ENCODE measurements around the gene CACNA1C.

The CACNA1C gene

DNA sequence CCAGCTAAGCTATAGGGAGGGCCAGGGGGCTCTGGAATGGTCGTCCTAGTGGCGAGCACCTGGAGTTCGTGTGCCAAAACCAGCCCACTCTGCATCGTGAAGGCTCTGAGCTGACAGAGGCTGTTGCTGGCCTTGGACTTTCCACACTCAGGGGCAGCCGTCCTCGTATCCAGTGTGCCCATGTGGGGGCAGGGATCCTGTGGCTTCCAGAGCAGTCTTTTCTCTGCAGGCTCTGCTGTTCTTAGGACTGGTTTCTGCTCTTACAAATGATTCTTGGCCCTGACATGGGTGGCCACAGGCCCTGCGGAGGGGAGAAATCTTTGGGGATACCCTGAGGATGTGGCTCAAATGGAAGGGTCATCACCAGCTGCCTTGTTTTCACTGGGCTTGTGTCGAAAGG is 564.6 kb downstream of the CACNA1C start:
- Histone ChIP-seq H3K9ac (peak overlapping the region in 8 of 11 experiments; percentile 29 to 69 (median 63); a peak in 15 of 22 replicates), H3K4me1 (peaks cover 58 to 64% (median 61%) of the 10 kb centered on the region in 10 experiments), H3K9me3 (replicated peaks in 1 of 11) (no peaks in the 10 kb centered on the region), H3K36me3 (no peaks in the 10 kb centered on the region), H4K20me1 (no peaks in the 10 kb centered on the region), H3K27me3 (no peaks in the 10 kb centered on the region), H3K27ac (peak overlapping the region in 10 of 11 experiments; percentile 10 to 83 (median 74); a peak in 19 of 22 replicates), H3K4me3 (no peak overlapping the region), H3K4me2 (peak overlapping the region; percentile 64 to 91 (median 84))
- TF ChIP-seq Cebpa-rat (IDR thresholded peaks at IDR 0.05) = no peak

DNA sequence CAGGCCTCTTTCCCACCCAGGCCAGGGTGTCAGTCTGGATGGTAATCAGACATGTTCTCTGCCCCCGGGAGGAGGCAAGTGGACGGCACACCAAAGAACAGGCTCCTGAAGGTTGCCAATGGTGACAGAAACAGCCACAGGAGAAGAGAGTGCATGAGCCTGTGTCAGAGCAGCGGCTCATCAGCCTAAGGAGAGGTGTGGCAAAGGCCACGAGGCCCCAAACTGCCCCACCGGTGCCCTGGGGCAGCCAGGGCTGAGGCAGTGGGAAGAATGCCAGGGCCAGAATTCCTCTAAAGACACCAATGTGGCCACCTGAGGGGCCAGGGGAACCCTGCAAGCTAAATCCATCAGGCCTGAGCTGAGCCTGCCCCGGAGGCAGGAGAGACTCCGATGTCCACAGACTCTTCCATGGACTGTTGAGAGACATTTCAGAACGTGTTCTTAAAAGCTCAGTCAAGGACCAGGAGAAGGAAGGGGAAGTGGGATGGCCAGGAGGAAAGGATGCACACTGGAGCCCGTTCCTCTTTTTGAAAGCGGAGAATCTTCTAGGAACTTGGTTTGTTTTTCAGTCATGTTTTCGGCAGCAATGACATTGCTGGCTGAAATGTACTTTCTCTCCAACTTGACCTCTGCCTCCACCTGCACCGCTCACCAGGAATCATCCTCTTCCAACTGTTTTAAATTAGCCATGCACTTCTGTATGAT is 565.7 kb downstream of the CACNA1C start:
- H4K20me1 ChIP-seq = no peaks in the 10 kb centered on the region

DNA sequence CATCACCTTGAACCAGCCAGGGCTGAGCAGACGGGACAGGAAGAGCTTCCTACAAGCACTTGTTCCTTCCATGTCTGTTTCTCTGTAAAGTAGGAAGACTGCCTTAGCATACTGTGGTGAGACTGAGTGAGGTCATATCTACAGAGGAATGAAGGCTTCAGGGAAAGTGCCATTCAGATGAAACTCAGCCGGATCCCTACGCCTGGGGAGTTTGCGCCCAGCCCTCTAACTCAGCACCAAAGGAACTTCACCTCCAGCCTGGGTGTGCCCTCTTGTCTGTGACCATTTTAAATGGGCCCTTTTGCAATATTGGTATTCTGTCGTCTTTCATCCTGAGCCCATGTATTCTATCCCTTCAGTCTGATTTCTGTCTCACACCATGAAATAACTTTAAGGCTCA is 566.3 kb downstream of the CACNA1C start:
- Histone ChIP-seq H3K4me1 (peaks cover 41 to 50% (median 45%) of the 10 kb centered on the region in 10 experiments), H4K20me1 (no peaks in the 10 kb centered on the region), H3K4me3 (no peak overlapping the region), H3K27ac (no peak overlapping the region), H3K9ac (no peak overlapping the region), H3K27me3 (no peaks in the 10 kb centered on the region), H3K9me3 (replicated peaks in 1 of 11) (no peaks in the 10 kb centered on the region), H3K4me2 (peak overlapping the region; percentile 64 to 91 (median 84)), H3K36me3 (no peaks in the 10 kb centered on the region)
- TF ChIP-seq Cebpa-rat (IDR thresholded peaks at IDR 0.05) = no peak

More for the DNA sequence above, 565.7 kb downstream of the CACNA1C start:
- no peaks in the 10 kb centered on the region for H3K27me3 ChIP-seq
- H3K4me2 ChIP-seq = peak overlapping the region; percentile 64 to 91 (median 84)
- no peaks in the 10 kb centered on the region for H3K9me3 ChIP-seq (replicated peaks in 1 of 11)
- peaks cover 48 to 57% (median 52%) of the 10 kb centered on the region in 10 experiments for H3K4me1 ChIP-seq
- H3K27ac ChIP-seq = peak overlapping the region in 8 of 11 experiments; percentile 67 to 83 (median 78); a peak in 13 of 22 replicates
- no peak for TF ChIP-seq Cebpa-rat (IDR thresholded peaks at IDR 0.05)
- H3K9ac ChIP-seq = peak overlapping the region in 4 of 11 experiments; percentile 5 to 69 (median 66); a peak in 2 of 22 replicates
- H3K4me3 ChIP-seq = no peak overlapping the region
- H3K36me3 ChIP-seq = no peaks in the 10 kb centered on the region

DNA sequence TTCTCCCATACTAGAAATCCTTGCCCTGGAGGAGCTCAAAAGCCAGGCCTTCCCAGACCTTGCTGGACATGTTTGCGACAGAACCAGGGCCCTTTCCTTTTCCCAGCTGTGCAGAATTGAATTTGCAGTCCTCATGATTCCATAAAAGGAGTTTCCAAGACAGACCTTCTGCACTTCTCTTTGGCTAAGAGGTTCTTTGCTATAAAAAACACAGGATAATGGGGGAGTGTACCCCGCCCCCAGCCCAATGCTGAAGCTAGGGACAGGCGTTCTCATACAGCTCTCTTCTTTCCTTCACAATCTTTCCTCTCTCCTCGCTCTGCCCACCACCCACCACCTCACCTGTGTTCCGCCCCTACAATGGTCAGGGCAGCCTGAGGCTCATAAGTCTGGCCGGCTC is 569.7 kb downstream of the CACNA1C start:
- H3K9me3 ChIP-seq (replicated peaks in 1 of 11) = no peaks in the 10 kb centered on the region
- no peak overlapping the region for H3K4me2 ChIP-seq
- H3K27ac ChIP-seq = no peak overlapping the region
- H3K4me3 ChIP-seq = no peak overlapping the region
- H3K27me3 ChIP-seq = no peaks in the 10 kb centered on the region; a peak in 1 of 22 replicates
- no peak overlapping the region for H3K9ac ChIP-seq
- peaks cover 24 to 57% (median 49%) of the 10 kb centered on the region in 10 experiments for H3K4me1 ChIP-seq
- H4K20me1 ChIP-seq = no peaks in the 10 kb centered on the region
- H3K36me3 ChIP-seq = no peaks in the 10 kb centered on the region
- no peak for TF ChIP-seq Cebpa-rat (IDR thresholded peaks at IDR 0.05)

DNA sequence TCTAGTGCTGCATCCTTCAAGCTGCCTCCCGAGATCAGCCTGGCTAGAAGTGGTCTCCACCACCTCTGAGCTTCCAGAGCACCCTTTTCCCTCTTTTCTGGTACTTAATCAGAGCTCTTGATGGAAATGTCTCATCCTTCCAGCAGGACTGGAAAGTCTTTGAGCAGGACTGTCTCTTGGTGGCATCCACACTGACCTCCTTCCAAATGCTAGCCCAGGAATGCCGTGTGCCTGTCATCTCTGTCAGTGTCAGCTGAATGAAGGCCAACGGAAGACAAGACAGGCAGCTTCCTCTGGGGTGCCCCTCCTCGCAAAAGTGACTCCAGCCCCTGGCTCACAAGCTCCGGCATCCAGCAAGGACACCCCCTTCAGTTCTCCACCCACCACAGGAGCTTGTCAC is 570.7 kb downstream of the CACNA1C start:
- H3K9ac ChIP-seq = no peak overlapping the region
- TF ChIP-seq Cebpa-rat (IDR thresholded peaks at IDR 0.05) = no peak
- no peaks in the 10 kb centered on the region for H3K9me3 ChIP-seq (replicated peaks in 1 of 11)
- no peaks in the 10 kb centered on the region for H4K20me1 ChIP-seq
- H3K4me1 ChIP-seq = peaks cover 22 to 57% (median 49%) of the 10 kb centered on the region in 10 experiments
- H3K36me3 ChIP-seq = no peaks in the 10 kb centered on the region
- H3K27me3 ChIP-seq = no peaks in the 10 kb centered on the region; a peak in 1 of 22 replicates
- H3K27ac ChIP-seq = no peak overlapping the region
- H3K4me2 ChIP-seq = no peak overlapping the region
- H3K4me3 ChIP-seq = no peak overlapping the region

DNA sequence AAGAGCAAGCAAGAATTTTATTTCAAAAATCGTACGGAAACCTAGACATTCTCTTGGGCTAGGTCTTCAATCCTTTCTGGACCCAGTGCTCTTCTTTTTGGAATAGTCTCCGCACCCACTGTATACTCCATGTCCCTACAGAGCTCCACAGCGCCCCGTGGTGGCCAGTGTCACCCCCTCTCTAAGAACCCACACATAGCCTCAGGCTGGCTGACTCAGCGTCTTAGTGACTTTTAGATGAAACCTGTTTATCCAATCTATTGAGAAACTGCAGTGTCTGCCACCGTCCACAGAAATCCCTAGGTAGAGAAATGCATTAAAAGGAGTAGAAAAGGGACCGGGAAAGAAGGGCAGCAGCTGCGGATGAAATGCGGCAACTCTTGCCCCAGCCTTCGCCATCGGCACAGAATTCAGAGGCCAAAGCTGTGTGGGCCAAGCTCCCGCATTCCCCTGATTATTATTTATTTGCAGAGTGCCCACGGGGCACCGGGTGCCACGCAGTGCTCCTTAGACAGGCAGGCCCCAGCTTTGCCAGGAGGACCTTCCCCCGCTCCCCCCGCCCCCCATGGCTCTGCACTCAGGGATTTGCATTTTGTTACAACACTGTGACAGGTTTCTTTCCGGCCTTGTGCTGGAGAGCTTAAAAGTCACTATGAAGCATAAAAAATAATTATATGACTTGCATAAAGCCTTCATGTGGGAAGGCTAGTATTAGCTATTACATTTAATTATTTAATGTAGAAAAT is 571.9 kb downstream of the CACNA1C start:
- Histone ChIP-seq H3K9me3 (replicated peaks in 1 of 11) (no peaks in the 10 kb centered on the region), H3K9ac (peak overlapping the region in 2 of 11 experiments; percentile 15 to 34; a peak in 1 of 22 replicates), H3K27me3 (no peaks in the 10 kb centered on the region; a peak in 1 of 22 replicates), H3K4me2 (peak overlapping the region in 10 of 11 experiments; percentile 20 to 92 (median 82); a peak in 18 of 22 replicates), H3K4me1 (peaks cover 11 to 59% (median 42%) of the 10 kb centered on the region in 10 experiments), H3K4me3 (no peak overlapping the region), H4K20me1 (no peaks in the 10 kb centered on the region), H3K27ac (no peak overlapping the region), H3K36me3 (no peaks in the 10 kb centered on the region)
- no peak for TF ChIP-seq Cebpa-rat (IDR thresholded peaks at IDR 0.05)

DNA sequence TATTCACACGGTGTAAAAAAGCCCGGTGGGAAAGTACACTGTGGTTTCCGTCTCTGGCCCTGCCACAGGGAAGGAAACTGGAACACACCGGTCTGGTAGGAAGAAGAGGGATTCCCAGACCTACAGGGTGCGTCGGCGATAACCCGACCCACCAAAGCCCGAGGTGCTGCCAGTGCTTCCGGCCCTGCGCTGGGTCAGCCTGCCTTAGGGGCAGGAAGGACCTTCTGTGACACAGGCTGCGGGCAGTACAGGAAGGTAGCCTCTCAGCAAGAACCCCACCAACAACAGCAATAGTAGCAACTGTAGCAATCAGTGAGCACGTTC is 572.5 kb downstream of the CACNA1C start:
- Histone ChIP-seq H3K36me3 (no peaks in the 10 kb centered on the region), H3K27ac (no peak overlapping the region), H3K4me2 (peak overlapping the region in 10 of 11 experiments; percentile 20 to 92 (median 82); a peak in 19 of 22 replicates), H3K9me3 (replicated peaks in 1 of 11) (no peaks in the 10 kb centered on the region), H3K9ac (peak overlapping the region in 2 of 11 experiments; percentile 15 to 34; a peak in 1 of 22 replicates), H3K4me3 (no peak overlapping the region), H4K20me1 (no peaks in the 10 kb centered on the region), H3K4me1 (peaks cover 11 to 60% (median 42%) of the 10 kb centered on the region in 10 experiments), H3K27me3 (no peaks in the 10 kb centered on the region; a peak in 1 of 22 replicates)
- no peak for TF ChIP-seq Cebpa-rat (IDR thresholded peaks at IDR 0.05)

DNA sequence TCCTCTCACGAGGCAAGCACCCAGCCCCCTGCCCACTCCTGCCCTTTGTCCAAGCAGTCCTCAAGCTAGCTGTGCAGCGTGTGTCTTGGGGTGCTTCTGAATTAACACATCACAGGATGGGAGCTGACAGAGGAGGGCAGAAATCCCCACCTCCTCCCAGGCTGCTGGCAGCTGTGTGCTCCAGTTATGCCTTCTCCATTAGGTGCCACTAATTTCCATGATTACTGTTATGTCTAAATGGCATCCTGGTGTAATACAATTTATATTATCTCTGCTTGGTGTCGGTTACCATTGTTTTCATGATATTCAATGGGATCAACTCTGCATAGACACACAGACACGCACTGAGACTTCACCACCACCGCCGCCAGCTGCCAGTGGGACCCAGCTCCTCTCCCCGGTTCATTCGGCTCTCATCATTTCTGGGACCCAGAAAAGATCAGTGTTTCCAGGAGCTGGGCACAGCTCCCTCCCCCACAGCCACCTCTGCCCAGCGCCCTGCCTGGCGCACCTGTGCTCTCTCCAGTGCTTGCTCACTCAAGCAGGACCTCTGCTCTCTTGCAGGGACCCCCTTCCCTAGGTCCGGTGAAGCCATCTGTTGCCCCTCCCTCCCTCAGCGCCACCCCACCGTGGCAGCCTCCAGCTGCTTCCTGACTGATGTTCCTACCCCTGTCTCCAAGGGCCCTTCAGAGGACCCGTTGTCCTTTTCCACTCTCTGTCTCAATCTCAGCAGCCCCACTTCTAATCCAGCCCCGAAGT is 574.5 kb downstream of the CACNA1C start:
- peak overlapping the region in 8 of 11 experiments; percentile 11 to 66 (median 45); a peak in 14 of 22 replicates for H3K27ac ChIP-seq
- H4K20me1 ChIP-seq = no peaks in the 10 kb centered on the region
- no peaks in the 10 kb centered on the region; a peak in 1 of 22 replicates for H3K27me3 ChIP-seq
- no peaks in the 10 kb centered on the region for H3K36me3 ChIP-seq
- H3K9ac ChIP-seq = peak overlapping the region in 10 of 11 experiments; percentile 25 to 63 (median 44); a peak in 14 of 22 replicates
- no peaks in the 10 kb centered on the region for H3K9me3 ChIP-seq (replicated peaks in 1 of 11)
- peaks cover 11 to 54% (median 42%) of the 10 kb centered on the region in 10 experiments for H3K4me1 ChIP-seq
- no peak for TF ChIP-seq Cebpa-rat (IDR thresholded peaks at IDR 0.05)
- H3K4me2 ChIP-seq = peak overlapping the region; percentile 70 to 92 (median 85)
- peak overlapping the region in 7 of 10 experiments; percentile 12 to 46 (median 19); a peak in 7 of 20 replicates for H3K4me3 ChIP-seq
